Measurements from ENCODE around the gene BICDL2. TPM values are rescaled to one million over a fixed set of nuclear protein-coding genes. Genes with fewer than 3 reads are reported as not detected.
A peak's percentile ranks its signal among the peaks of the same experiment; 100 is the strongest.

BICDL2 gene
- total and polyA plus RNA-seq, 2 of the 8 experiments (the other 6 are each of a cell fraction or from before 2014, with no cell fraction given), result 7.3 to 15.9 TPM

- Histone ChIP-seq H3K27ac (ENCODE audit: low read depth, low read length) (no peak overlapping the region), H3K79me1 (ENCODE audit: low read depth, low read length) (no peaks in the 10 kb centered on the region), H2BK12ac (ENCODE audit: low read depth, low read length) (no peak overlapping the region), H3K27me3 (replicated peaks in 1 of 4; ENCODE audit: control insufficient read depth in 3 of 4, extremely low read depth in 1 of 4, insufficient read depth in 3 of 4, low read length in 3 of 4) (no peaks in the 10 kb centered on the region), H4K8ac (ENCODE audit: extremely low read depth, insufficient read depth, low read length) (peak overlapping the region; percentile 31), H3K4ac (replicated peaks; ENCODE audit: insufficient read length, low read depth, low read length) (no peak overlapping the region), H4K5ac (ENCODE audit: insufficient read length, low read depth, low read length) (no peak overlapping the region), H2AK5ac (ENCODE audit: low read depth, low read length) (no peak overlapping the region), H3K56ac (replicated peaks; ENCODE audit: insufficient read length, low read depth, low read length) (no peak overlapping the region), H3K23me2 (ENCODE audit: low read depth, low read length) (no peaks in the 10 kb centered on the region), H3K4me1 (replicated peaks in 1 of 4; ENCODE audit: control insufficient read depth in 3 of 4, insufficient read depth in 4 of 4, low read length in 3 of 4) (peaks cover 0 to 8% (median 6%) of the 10 kb centered on the region in 4 experiments; a peak in 5 of 7 replicates), H3K23ac (ENCODE audit: insufficient read length) (no peak overlapping the region), H3K9me3 (ENCODE audit: insufficient read depth in 2 of 2, low read depth in 1 of 2, low read length in 1 of 2) (no peaks in the 10 kb centered on the region), H2BK120ac (replicated peaks; ENCODE audit: low read depth, low read length) (no peak overlapping the region), H3K4me2 (ENCODE audit: insufficient read depth in 1 of 2, low read depth in 2 of 2, low read length in 2 of 2) (no peak overlapping the region), H2BK15ac (ENCODE audit: low read length) (no peak overlapping the region), H4K91ac (replicated peaks; ENCODE audit: insufficient read length, low read length) (no peak overlapping the region), H3K18ac (ENCODE audit: extremely low read depth, low read length) (no peak overlapping the region), H4K20me1 (replicated peaks in 1 of 2; ENCODE audit: control insufficient read depth in 1 of 2, insufficient read depth in 2 of 2, low read length in 2 of 2) (peaks cover 8 to 32% of the 10 kb centered on the region in 2 experiments), H3K14ac (ENCODE audit: insufficient read length) (no peak overlapping the region), H3K9ac (replicated peaks in 1 of 4; ENCODE audit: extremely low read depth in 1 of 4, low read depth in 3 of 4, low read length in 3 of 4) (no peak overlapping the region), H3K4me3 (ENCODE audit: extremely low read depth in 1 of 4, insufficient read depth in 2 of 4, low read depth in 3 of 4, low read length in 4 of 4) (no peak overlapping the region), H3K36me3 (ENCODE audit: control insufficient read depth in 2 of 4, insufficient read depth in 4 of 4, low read length in 3 of 4) (peaks cover 0 to 21% (median 9%) of the 10 kb centered on the region in 4 experiments; a peak in 7 of 8 replicates), H2BK20ac (ENCODE audit: low read length) (no peak overlapping the region), H2AFZ (ENCODE audit: low read length) (no peak overlapping the region), H2BK5ac (ENCODE audit: low read depth, low read length) (no peak overlapping the region), H3K79me2 (ENCODE audit: control insufficient read depth in 1 of 2, insufficient read depth in 2 of 2, low read length in 2 of 2) (no peaks in the 10 kb centered on the region)
- DNase-seq (ENCODE audit: low read depth in 1 of 2, low spot score in 2 of 2) (no peak), FAIRE-seq (no peak)
- ChIA-PET CTCF (ENCODE audit: partially characterized antibody) (interaction anchor here (0.6 to 23.8 kb wide), 21 partner anchors 9 to 1774 kb away, joined by 3 to 639 read pairs (median 4); partner anchors contain the start of genes CLDN6, CLDN9, HCFC1R1 and THOC6), POLR2A (ENCODE audit: partially characterized antibody) (interaction anchor here (0.7 to 35.7 kb wide), 13 partner anchors 0 to 106 kb away, joined by 3 to 1808 read pairs (median 8); partner anchors contain the start of genes BICDL2, CLDN6, CLDN9 and HCFC1R1)
- 84% methylated on average over 15 of the region's 15 CpGs; no CpG with 5 or more reads in 1 of the 2 experiments for WGBS, 2 experiments (ENCODE audit: extremely low coverage in 1 of 2, insufficient coverage in 1 of 2, insufficient read length in 1 of 2, insufficient replicate concordance in 2 of 2, low coverage in 1 of 2, low lambda C conversion rate in 2 of 2, missing lambda C conversion rate in 1 of 2)
- TF ChIP-seq CREB1 (IDR thresholded peaks at IDR 0.05), result no peak
- no peak for TF ChIP-seq CTBP2 (IDR thresholded peaks at IDR 0.05; ENCODE audit: borderline replicate concordance, insufficient read depth, insufficient read length, low read length)
- TF ChIP-seq JUND (IDR thresholded peaks at IDR 0.05; ENCODE audit: low read length), result no peak
- no peak for TF ChIP-seq HDAC6 (IDR thresholded peaks at IDR 0.05; ENCODE audit: low read depth, low read length)
Measured at GRCh38 chr16:3028716-3029319, 7.9 kb downstream of the BICDL2 start.

Measured in H1 (cell line).